GM11168 (cell line): ENCODE measurements around the gene SBNO2.
"Not testable (repeated sequence)": the region's sequence is repeated elsewhere in the genome, so short reads cannot be mapped to it uniquely, and the experiment has no call there.

ENCODE experiments used
- in situ Hi-C: fragments of 300-500 bp; cut with MboI; formaldehyde crosslinking; loops from one replicate; pipeline ENCODE4 v1.12.0; 2022; ENCODE audit warnings: low sequenced_read_pairs; ENCODE audit not compliant: unreplicated experiment

The SBNO2 gene

GRCh38 chr19:1173845-1174809 lies at the start of gene SBNO2:
Gene SBNO2 (minus strand): TSS chr19:1174268. CDS start chr19:1154276, 19,992 bp downstream.
- in situ Hi-C loops = no loop called here

GRCh38 chr19:1223018-1223855 lies 49.2 kb upstream of the SBNO2 start:
- in situ Hi-C loops = no loop called here

- in situ Hi-C loops = no loop called here
These were observed 48.3 kb upstream of the SBNO2 start for GRCh38 chr19:1222394-1222793.

- in situ Hi-C loops = no loop called here
These were observed 47.8 kb upstream of the SBNO2 start for GRCh38 chr19:1221904-1222255.

GRCh38 chr19:1220976-1221903 lies 47.2 kb upstream of the SBNO2 start:
- in situ Hi-C loops = no loop called here

GRCh38 chr19:1220477-1220930 lies 46.4 kb upstream of the SBNO2 start:
- in situ Hi-C loops = no loop called here

GRCh38 chr19:1219786-1220476 lies 45.9 kb upstream of the SBNO2 start:
- in situ Hi-C loops = no loop called here

GRCh38 chr19:1218751-1219567 lies 44.9 kb upstream of the SBNO2 start:
- in situ Hi-C loops = no loop called here

GRCh38 chr19:1217366-1217765 lies 43.3 kb upstream of the SBNO2 start:
- in situ Hi-C loops = no loop called here

GRCh38 chr19:1216756-1217155 lies 42.7 kb upstream of the SBNO2 start:
- in situ Hi-C loops = no loop called here

GRCh38 chr19:1214862-1215731 lies 41.0 kb upstream of the SBNO2 start:
- in situ Hi-C loops = no loop called here

GRCh38 chr19:1214299-1214861 lies 40.3 kb upstream of the SBNO2 start:
- in situ Hi-C loops = no loop called here

- in situ Hi-C loops = no loop called here
These were observed 39.6 kb upstream of the SBNO2 start for GRCh38 chr19:1213391-1214286.

GRCh38 chr19:1211494-1212234 lies 37.6 kb upstream of the SBNO2 start:
- in situ Hi-C loops = no loop called here

GRCh38 chr19:1210227-1210538 lies 36.1 kb upstream of the SBNO2 start:
- in situ Hi-C loops = no loop called here

GRCh38 chr19:1208830-1209229 lies 34.8 kb upstream of the SBNO2 start:
- in situ Hi-C loops = not testable (repeated sequence)
